Right renal pelvis (tissue), 4 donors: ENCODE data around the gene CLEC18B. TPM values are rescaled to one million over a fixed set of nuclear protein-coding genes. Genes with fewer than 3 reads are reported as not detected.

Experiments used
- DNase-seq, 4 donors: peaks; one replicate each; pipeline ENCODE4 v3.0.0-alpha.2; 2013; ENCODE audit warnings: low read depth in 4 of 4, low spot score in 3 of 4, missing footprints in 1 of 4
- polyA plus RNA-seq, 4 donors: library from polyadenylated mRNA; unstranded; fragments of 120-200 nt; gene quantifications; one replicate each; pipeline ENCODE4 v1.2.1, GENCODE V29; 2013; ENCODE audit not compliant: insufficient read length in 4 of 4

The CLEC18B gene
- polyA plus RNA-seq, 4 donors: 91.0 to 130 (median 124) TPM

GRCh38 chr16:74367469-74368001 lies 53.7 kb downstream of the CLEC18B start:
- DNase-seq: peak in 3 of 4 donors; percentile 7 to 12 (median 12)

GRCh38 chr16:74361646-74362610 lies 59.4 kb downstream of the CLEC18B start:
- peak in 1 of 4 donors; percentile 3 for DNase-seq

Other genes starting within 250 kb of the CLEC18B start
- 100 to 1,000 TPM in 1 of 4 donors, 10 to 100 TPM in 3; 91.8 to 105 (median 98.5) TPM for gene PSMD7, start 124.7 kb downstream of the CLEC18B start, polyA plus RNA-seq
- gene NPIPB15, start 45.2 kb downstream of the CLEC18B start, polyA plus RNA-seq: 10 to 100 TPM in 1 of 4 donors, 1 to 10 TPM in 3; 5.5 to 17.8 (median 7.4) TPM
- gene GLG1, start 185.6 kb upstream of the CLEC18B start, polyA plus RNA-seq: 100 to 1,000 TPM; 155 to 169 (median 160) TPM
- gene RFWD3, start 245.4 kb upstream of the CLEC18B start, polyA plus RNA-seq: 10 to 100 TPM; 24.4 to 29.2 (median 27.7) TPM